ENCODE results near the gene B4GALT6.

DNA sequence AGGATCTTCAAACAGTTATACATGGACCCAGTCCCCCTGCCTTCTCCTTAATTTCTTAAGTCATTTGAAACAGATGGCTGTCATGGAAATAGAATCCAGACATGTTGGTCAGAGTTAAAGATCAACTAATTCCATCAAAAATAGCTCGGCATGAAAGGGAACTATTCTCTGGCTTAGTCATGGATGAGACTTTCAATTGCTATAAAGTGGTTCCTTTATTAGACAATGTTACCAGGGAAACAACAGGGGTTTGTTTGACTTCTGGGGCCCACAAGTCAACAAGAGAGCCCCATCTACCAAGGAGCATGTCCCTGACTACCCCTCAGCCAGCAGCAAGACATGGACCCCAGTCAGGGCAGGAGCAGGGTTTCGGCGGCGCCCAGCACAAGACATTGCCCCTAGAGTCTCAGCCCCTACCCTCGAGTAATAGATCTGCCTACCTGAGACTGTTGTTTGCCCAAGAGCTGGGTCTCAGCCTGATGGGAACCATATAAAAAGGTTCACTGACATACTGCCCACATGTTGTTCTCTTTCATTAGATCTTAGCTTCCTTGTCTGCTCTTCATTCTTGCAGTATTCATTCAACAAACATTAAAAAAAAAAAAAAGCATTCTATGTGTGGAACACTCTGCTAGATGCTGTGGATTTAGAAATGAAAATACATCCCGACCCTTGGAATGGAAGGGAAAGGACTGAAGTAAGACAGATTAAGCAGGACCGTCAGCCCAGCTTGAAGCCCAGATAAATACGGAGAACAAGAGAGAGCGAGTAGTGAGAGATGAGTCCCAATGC, 88.1 kb downstream of the B4GALT6 start:
- TF ChIP-seq, protein P1, sequence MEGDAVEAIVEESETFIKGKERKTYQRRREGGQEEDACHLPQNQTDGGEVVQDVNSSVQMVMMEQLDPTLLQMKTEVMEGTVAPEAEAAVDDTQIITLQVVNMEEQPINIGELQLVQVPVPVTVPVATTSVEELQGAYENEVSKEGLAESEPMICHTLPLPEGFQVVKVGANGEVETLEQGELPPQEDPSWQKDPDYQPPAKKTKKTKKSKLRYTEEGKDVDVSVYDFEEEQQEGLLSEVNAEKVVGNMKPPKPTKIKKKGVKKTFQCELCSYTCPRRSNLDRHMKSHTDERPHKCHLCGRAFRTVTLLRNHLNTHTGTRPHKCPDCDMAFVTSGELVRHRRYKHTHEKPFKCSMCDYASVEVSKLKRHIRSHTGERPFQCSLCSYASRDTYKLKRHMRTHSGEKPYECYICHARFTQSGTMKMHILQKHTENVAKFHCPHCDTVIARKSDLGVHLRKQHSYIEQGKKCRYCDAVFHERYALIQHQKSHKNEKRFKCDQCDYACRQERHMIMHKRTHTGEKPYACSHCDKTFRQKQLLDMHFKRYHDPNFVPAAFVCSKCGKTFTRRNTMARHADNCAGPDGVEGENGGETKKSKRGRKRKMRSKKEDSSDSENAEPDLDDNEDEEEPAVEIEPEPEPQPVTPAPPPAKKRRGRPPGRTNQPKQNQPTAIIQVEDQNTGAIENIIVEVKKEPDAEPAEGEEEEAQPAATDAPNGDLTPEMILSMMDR (IDR thresholded peaks at IDR 0.05): no peak
- TF ChIP-seq POLR2A (IDR thresholded peaks at IDR 0.05) (no peak), POLR2AphosphoS5 (IDR thresholded peaks at IDR 0.05) (no peak)

Measured in transverse colon (tissue), 4 donors.